Heart left ventricle (tissue), 13 donors: ENCODE results near the gene ANKRD39.

Source experiments
- CTCF ChIP-seq, 12 donors: fragments of 200-600 bp; sonication (generic) in 4 of 12; IDR thresholded peaks; one replicate each; pipeline versions ENCODE4 v1.5.0 to v1.8.0; 2018 to 2022; ENCODE audit warnings: antibody characterized with exemption in 12 of 12, mild to moderate bottlenecking in 5 of 12
- POLR2A ChIP-seq, 2 donors: fragments of 450-650 bp; IDR thresholded peaks; one replicate each; pipeline ENCODE4 v1.6.1; 2017; ENCODE audit warnings: antibody characterized with exemption in 2 of 2, mild to moderate bottlenecking in 2 of 2, moderate library complexity in 2 of 2
- donor health status: ischemic (EF 13 %, LVEDD 7.1; RV severe dilation, severe dysfunction).
- donor health status: DM: no; HTN: yes; CAD: no.
- donor health status: DM: no; HTN: no; CAD: no.
- donor health status: ischemic (EF 25% LVEDD 6.9; RV normal size, moderate dysfunction).
- donor health status: ischemic (EF 25% LVEDD 5.7; RV mildly dilated, moderate dysfunction).
- donor health status: ischemic (EF 35%, LVEDD 5.7; RV mildly dilated, moderate dysfunction).
- donor health status: nonischemic (EF 11% LVEDD 7.7; RV severe dilation, severe dysfunction).
- donor health status: DM: yes; HTN: yes; CAD: no.
- donor health status: PGD.
- donor health status: ischemic (EF 29% LVEDD 5.4; RV normal size, mild dysfunction).
- donor health status: nonischemic (EF 23%, LVEDD 6.1; RV moderate dilation, normal function).

GRCh38 chr2:96870626-96871255 is 12.9 kb upstream of the ANKRD39 start:
- TF ChIP-seq CTCF (IDR thresholded peaks at IDR 0.05) (no peak), POLR2A (IDR thresholded peaks at IDR 0.05) (no peak)
